ENCODE results near the gene PGM3.

The PGM3 gene

GRCh38 chr6:83221889-83222479, 28.9 kb upstream of the PGM3 start (continued):
- TF ChIP-seq ZNF654 (tag by site-specific recombination; IDR thresholded peaks at IDR 0.05; ENCODE audit: low read depth) (peak; percentile 94), ZNF37A (tag by site-specific recombination; IDR thresholded peaks at IDR 0.05) (no peak), ZNF112 (tag by site-specific recombination; IDR thresholded peaks at IDR 0.05) (no peak), ZNF518A (tag by site-specific recombination; conservative IDR thresholded peaks at IDR 0.05; ENCODE audit: low read depth) (no peak), PRDM6 (tag by site-specific recombination; IDR thresholded peaks at IDR 0.05) (0 out of 2 replicates have a peak, but pooled peaks have one; percentile 19), ZNF530 (tag by site-specific recombination; IDR thresholded peaks at IDR 0.05; ENCODE audit: low read depth) (no peak), KLF17 (tag by site-specific recombination; IDR thresholded peaks at IDR 0.05) (no peak), ZBTB8A (tag by site-specific recombination; IDR thresholded peaks at IDR 0.05) (no peak), ZNF473 (tag by site-specific recombination; IDR thresholded peaks at IDR 0.05) (no peak), HOXD13 (CRISPR knock-in tag; IDR thresholded peaks at IDR 0.05; ENCODE audit: borderline replicate concordance) (no peak), WT1 (tag by site-specific recombination; IDR thresholded peaks at IDR 0.05) (no peak), ZNF362 (tag by site-specific recombination; IDR thresholded peaks at IDR 0.05) (0 out of 2 replicates have a peak, but pooled peaks have one; percentile 46)

- POLR2A ChIA-PET: interaction anchor here (0.8 kb wide), 1 partner anchor 154 kb away, joined by 3 read pairs; the partner anchor contains the start of gene DOP1A
- CTCF ChIA-PET: interaction anchor here (0.5 to 9.0 kb wide), 43 partner anchors 9 to 898 kb away, joined by 3 to 248 read pairs (median 4); partner anchors contain the start of genes DOP1A, PRSS35, RWDD2A and SNAP91
- Histone ChIP-seq H3K9me3 (ENCODE audit: control insufficient read depth, insufficient read depth, low read depth, low read length) (no peaks in the 10 kb centered on the region), H3K27ac (ENCODE audit: extremely low read depth, low read depth, low read length) (no peak overlapping the region), H3K4me1 (ENCODE audit: control insufficient read depth, insufficient read depth, low read length) (no peaks in the 10 kb centered on the region), H3K36me3 (ENCODE audit: control insufficient read depth in 2 of 2, insufficient read depth in 1 of 2, low read length in 2 of 2) (peaks cover 0 to 18% of the 10 kb centered on the region in 2 experiments; a peak in 1 of 3 replicates), H3K4me3 (ENCODE audit: low read depth, low read length) (no peak overlapping the region)
- TF ChIP-seq ZNF654 (tag by site-specific recombination; IDR thresholded peaks at IDR 0.05; ENCODE audit: low read depth): no peak
- no peak for TF ChIP-seq ZNF175 (tag by site-specific recombination; IDR thresholded peaks at IDR 0.05)
- TF ChIP-seq ZNF324 (tag by site-specific recombination; IDR thresholded peaks at IDR 0.05): no peak
- no peak for TF ChIP-seq ZBTB20 (tag by site-specific recombination; IDR thresholded peaks at IDR 0.05)
These were observed 28.2 kb upstream of the PGM3 start for GRCh38 chr6:83221276-83221675.

Measured in HEK293 (cell line).